ENCODE data around the gene IRF8.

GRCh38 chr16:85884808-85885463 lies 14.0 kb upstream of the IRF8 start:
- TF ChIP-seq POLR2A (IDR thresholded peaks at IDR 0.05), result no peak
- TF ChIP-seq CTCF (IDR thresholded peaks at IDR 0.05), result no peak
